Esophagus mucosa (tissue), 1 donor: Measurements from ENCODE around the gene IFFO2. TPM values are rescaled to one million over a fixed set of nuclear protein-coding genes. Genes with fewer than 3 reads are reported as not detected.
"Not testable (repeated sequence)": the region's sequence is repeated elsewhere in the genome, so short reads cannot be mapped to it uniquely, and the experiment has no call there.

Experiments used
- ATAC-seq: fragments of 200-7000 bp; cut with Tn5 transposase; one replicate; pipeline ENCODE4 v1.9.1; 2020
- total RNA-seq: library from RNA; stranded (reverse); gene quantifications from one replicate; pipeline ENCODE4 v1.2.4, GENCODE V29; 2023
- donor health status: DM: yes; HTN: yes; CAD: no.

Gene IFFO2
- total RNA-seq, 1 donor from 2014 or later, result 70.2 TPM

DNA sequence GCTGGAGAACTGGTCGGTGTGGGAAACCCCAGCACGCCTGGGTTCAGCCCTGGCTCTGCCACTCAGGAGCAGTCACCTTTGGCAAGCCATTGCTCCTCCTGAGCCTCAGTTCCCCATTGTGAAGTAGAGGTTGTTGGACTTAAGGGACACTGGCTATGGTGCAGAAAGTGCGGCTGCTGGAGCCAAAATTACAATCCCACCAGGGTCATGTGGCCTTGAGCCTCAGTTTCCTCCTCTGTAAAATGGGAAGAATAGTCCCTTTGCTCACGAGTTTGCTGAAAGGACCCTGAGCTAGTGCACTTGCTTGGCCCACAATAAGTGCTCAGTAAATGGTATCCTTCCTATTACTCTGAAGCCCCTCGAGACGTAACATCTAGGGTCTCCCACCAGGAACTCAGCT is 82.4 kb downstream of the IFFO2 start:
- no peak for ATAC-seq

DNA sequence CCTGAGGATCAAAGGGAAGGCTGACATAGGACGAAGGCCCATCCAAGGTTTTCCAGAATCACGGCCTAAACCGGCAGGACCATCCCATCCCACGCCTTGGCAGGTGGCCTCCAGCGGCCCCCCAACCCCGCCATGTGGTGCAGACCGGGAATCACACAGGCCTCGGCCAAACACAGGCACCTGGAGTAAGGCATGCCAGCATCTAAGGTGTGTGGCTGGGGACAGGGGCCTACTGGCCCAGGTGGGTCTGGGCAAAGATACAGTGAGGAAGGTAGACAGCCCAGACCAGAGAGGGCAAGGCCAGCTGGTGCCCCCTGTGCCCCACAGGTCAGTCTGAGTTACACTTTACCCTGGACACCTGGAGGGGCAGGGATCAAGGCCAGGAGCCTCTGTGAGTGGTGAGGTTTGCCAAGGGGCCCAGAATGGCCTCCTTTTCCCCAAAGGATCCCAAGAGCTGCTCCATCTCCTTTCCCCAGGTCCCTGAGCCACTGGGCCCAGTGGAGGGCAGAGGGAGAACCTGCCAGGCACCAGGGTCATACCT is 84.3 kb downstream of the IFFO2 start:
- ATAC-seq, result no peak

DNA sequence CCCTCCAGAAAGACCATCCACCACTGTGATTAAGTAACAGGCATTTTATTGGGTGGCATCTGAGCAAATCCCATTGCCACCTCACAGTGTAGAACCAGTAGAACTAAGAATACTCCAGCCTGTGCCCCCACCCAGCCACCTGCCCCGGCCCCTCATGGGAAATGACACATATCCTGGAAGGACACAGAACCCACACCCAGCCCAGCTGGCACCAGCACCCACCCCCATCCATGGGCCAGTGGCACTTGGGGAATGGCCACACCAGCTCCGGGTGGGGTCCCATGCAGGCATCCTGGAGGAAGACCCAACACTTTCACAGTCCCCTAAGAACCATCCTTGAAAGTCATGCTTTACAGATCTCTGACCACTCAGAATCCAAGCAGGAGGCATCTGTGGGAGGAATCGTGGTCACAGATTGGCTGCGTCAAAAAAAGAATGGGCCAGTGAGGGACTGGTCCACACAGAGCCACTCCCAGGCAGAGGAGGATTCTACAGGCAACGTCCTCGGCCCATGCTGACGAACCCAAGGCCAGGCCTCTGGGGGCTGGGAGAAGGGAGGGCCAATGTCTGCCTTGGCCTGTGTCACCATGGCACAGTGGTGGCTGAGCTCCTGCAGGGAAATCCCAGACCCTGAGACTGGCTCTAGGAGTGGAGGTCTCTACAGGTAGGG is 84.9 kb downstream of the IFFO2 start:
- ATAC-seq, result no peak

DNA sequence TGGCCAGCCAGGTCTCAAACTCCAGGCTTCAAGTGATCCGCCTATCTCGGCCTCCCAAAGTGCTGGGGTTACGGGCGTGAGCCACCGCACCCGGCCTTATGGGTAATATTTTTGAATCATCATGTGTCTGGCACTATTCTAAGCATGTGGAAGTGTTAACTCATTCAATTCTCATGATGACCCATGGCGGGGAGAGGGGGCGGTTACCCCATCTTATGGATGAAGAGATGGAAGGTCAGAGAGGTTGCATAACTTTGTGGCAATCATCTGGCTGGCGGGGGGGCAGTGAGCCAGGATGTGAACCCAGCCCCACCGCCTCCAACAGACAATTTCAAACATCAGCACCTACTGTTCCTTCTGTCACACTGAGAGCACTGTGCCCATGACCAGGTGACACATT is 85.5 kb downstream of the IFFO2 start:
- no peak for ATAC-seq

DNA sequence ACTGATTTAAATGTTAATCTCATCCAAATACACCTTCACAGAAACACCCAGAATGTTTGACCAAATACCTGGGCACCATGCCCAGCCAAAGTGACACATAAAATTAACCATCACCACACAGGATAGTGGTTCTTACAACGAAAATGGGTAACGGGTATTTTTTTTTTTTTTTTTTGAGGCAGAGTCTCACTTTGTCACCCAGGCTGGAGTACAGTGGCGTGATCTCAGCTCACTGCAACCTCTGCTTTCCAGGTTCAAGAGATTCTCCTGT is 85.9 kb downstream of the IFFO2 start:
- ATAC-seq, result not testable (repeated sequence)

DNA sequence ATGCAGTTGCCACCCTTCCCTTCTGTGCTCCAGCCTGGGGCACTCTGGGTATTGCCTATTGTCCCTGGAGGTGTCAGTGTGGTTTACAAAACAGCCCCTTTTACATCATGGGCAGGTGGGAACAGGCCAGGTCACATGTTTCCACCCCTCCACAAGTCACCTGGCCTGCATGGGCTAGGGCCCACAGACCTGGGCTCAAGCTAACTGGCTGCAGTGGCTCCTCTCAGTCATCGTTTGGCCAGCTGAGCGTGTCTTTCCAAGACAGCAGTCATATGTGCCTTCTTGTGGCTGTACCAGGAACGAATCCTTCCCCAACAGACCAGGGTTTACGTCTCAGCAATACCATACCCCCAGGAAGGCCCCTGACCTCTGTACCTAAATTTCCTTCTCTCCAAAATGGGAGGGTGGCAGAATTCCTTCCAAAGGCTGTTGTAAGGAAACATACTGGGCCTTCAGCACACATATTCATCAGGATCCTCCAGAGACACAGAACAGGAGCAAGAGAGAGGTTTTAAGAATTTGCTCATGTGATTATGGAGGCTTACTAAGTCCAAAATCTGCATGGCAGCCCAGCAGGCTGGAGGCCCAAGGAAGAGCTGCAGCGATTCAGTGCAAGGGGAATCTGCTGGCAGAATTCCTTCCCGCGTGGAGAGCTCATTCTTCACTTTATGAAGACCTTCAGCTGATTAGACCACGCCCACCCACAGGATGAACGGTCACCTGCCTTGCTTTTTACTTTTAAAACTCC is 86.5 kb downstream of the IFFO2 start:
- no peak for ATAC-seq

DNA sequence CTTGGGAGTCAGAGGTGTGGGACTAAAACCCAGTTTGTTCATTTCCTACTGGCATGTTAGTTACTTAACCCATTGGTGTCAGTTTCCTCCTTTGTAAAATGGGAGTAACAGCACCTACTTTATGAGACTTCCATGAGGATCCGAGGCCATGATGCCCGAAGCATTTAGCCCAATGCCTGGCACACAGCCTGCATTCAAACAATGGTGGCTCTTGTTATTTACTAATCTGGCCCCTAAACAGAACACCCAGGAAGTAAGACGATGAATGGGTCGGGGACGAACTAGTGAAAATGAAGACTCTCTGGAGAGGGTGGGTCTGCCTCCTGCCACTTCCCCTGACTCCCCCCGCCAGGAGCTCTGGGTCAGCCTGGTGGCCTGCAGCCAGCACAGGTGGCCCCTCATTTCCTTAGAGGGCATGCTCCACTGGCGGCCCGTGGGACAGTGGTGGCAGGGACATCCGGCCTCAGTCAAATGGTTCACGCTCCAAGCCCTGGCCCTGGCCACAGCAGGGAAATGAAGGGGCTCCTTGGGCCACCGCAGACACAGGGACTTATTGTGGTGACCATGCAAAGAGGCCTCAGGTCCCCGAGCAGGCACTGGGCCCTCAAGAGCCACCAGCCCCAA is 87.6 kb downstream of the IFFO2 start:
- no peak for ATAC-seq

DNA sequence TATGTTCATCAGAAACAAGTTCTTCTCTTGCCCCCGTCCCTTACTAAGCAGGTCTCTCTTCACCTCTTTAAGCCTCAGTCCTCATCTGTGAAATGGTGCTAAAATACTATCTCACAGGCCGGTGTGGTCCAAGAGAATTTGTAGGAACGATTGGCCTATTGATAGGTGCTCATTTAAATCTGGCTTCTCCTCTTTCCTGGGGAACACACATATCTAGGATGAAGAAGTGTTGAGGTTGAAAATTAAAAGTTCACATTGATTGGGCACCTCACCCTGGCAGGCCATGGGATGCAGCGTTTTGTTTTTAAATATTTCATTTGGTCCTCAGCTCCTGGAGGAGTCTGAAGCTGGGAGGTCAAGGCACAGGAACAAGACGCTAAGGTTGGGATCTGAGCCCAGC is 88.1 kb downstream of the IFFO2 start:
- no peak for ATAC-seq

DNA sequence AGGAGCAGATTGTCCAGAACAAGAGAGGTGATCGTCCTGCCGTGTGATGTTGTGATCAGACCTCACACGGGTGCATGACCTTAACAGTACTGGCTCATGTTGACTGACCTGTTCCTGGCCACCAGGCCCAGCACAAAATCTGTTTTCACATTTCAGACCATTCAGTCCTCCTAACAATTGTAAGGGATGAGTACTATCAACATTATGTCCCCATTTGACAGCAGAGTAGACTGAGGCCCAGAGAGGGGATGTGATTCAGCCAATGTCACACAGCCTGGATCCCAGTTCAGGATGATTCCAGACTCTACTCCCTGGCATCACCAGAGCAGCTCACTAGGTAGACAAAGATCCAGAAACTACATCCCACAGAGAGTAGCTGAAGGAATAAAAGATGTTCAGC is 89.6 kb downstream of the IFFO2 start:
- no peak for ATAC-seq

DNA sequence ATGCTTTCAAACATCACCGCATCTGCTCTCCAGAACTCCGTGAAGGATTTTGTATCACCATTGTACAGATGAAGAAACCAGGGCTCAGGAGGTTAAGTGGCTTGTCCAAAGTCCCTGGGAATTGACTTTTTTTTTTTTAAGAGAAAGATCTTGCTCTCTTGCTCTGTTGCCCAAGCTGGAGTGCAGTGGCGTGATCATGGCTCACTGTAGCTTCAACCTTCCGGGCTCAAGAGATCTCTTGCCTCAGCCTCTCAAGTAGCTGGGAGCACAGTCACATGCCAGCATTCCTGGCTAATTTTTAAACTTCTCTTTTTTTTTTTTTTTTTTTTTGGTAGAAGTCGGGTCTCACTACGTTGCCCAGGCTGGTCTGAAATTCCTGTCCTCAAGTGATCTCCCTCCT is 90.2 kb downstream of the IFFO2 start:
- no peak for ATAC-seq

DNA sequence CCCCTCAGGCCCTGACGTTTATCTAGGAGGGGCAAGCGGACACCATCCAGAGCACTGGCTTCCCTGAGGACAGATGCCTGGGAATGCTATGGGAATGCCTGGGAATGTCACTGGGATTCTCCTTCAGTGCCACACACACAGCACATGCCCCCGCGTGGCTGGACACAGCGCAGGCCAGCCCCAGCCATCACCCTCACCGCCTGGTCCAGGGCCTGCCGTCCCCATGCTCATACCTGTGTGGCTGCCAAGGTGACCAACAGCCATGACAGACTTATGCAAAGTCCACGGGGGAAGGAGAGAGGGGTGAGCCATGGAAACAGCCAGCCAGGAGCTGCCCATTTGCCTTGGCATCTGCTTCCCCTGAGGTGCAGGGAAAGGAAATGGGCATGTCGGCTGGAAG is 91.3 kb downstream of the IFFO2 start:
- ATAC-seq, result no peak

DNA sequence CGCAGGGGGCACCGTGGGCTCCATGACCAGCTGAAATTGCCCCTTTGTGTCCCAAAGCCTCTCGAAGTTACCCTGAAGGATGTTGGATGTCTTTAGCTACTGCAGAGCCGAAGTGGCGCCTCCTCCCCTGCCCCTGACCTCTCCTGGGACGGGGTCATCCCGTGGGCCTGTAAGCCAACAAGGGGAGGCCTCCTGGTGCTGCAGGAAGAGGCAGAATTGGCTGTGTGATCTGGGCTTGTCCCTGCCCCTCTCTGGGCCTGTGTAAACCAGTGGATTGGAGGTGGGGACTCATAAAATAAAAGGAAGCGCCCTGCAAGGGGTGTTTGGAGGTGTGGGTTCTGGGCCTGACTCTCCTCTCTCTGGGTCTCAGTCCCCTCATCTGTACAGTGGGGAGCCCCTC is 94.9 kb downstream of the IFFO2 start:
- ATAC-seq, result no peak

DNA sequence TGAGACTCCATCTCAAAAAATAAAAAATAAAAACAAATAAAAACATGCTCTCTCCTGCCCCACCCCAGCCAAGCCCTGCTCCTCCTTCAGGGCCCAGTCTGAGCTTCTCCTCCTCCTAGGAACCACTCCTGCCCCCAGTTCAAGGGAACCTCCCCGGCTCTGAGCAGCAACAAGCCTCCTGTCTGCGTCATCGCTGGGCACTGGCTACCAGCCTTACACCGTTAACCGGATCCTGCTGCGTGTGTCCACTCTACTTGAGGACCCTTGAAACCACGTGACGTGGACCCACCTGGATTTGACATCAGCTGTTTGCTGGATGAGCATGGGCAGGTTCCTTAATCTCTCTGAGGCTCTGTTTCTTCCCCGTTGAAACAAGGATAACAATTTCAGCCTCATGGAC is 95.4 kb downstream of the IFFO2 start:
- ATAC-seq, result no peak

DNA sequence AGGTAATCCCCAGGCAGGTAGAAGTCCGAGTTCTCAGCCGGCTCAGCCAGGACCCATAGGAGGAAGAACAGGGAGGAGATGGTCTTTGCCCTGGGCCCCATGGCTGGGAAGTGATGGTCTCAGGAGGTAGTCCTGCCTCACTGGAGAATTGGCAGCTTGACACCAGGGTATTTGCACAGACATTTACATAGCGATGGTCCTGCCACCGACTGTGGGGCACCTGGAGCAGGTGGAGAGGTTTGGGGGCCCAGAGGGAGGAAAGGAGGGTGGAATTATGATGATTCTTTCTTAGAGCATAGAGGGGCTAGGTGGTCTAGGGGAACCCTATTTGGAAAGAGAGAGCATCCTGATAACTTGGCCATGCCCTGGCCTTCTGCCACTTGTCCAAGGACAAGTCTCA is 96.9 kb downstream of the IFFO2 start, which contains the start of gene TAS1R2:
Gene TAS1R2, minus strand, starts transcription at position 101 of the 400 bp plus-strand sequence. Its CDS starts 0 bp downstream, at position 101.
- no peak for ATAC-seq

DNA sequence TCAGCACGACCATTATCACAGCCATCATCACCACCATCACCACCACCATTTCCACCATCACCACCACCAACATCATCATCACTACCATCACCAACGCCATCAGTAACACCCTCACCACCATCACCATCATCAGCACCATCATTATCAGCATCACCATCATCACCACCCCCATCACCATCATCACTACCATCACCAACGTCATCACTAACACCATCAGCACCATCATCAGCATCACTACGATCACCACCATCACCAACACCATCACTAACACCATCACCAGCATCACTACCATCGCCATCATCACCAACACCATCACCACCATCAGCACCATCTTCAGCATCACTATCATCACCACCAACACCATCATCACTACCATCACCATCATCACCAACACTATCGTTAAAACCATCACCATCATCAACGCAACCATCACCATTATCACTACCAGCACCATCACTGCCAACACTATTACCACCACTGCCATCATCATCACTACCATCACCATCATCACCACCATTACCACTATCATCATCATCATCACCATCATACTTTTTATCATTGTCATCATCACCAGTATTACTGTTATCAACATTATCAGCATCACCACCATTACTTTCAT is 98.3 kb downstream of the IFFO2 start:
- no peak for ATAC-seq

DNA sequence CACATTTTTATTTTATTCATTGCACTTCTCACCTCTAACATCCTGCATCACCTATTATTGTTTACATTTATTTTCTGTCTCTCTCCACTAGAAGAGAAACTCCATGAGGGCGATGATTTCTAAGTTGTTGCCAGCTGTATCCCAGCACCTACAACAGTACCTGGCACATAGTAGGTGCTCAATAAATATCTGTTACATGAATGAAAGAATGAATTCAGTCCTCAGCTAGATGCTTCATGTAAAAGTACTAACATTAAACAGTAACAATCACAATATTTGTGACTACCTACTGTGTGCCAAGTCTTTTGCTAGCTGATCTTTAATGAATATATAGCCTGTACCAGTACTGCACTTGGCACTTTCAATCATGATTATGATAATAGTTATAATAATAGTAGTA is 100.0 kb downstream of the IFFO2 start:
- no peak for ATAC-seq

DNA sequence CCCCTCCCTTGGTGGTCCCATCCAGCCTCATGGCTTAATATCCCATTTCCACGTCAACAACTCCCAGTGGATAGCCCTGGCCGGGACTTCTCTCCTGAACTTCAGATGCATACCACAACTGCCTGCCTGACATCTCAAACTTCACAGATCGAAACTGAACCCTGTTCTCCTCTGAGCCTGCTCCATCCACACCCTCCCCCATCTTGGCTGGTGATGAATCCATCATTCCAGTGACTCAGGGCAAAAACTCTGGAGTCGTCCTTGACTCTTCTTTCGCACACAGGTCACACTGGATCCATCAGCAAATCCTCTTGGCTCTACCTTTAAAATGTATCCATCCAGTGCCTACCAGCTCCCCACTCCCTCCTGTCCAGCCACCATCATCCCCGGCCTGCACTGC is 100.9 kb downstream of the IFFO2 start:
- ATAC-seq, result no peak

DNA sequence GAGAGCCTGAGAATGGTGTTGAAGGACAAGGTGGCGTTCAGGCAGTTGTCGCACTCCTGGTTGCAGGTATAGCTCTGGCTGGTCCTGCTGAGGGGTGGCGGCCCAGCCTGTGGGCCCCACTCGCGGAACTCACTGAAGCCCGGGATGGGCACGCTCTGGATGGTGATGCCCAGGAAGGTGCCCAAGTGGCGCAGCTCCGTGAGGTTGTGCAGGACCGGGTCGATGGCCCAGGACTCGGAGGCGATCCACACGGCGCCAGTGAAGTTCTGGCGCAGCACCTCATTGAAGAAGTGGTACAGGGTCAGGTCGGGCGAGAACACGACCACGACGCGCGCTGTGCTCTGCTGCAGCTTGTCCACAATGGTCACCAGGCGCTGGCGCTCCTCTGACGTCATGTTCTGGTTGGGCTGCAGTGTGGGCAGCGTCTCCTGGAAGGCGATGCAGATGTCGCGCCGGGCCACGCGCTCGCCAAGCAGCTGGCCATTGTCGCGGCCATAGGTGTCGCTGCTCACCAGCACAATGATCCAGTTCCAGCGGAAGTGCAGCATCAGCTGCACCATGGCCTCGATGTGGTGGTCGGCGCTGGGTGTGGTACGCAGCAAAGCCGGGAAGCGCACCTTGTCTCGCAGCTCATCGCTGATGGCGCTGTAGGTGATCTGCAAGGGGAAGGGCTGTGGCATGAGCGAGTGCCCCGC is 102.0 kb downstream of the IFFO2 start:
- ATAC-seq, result no peak
